Panc1 (cell line): ENCODE results near the gene EPS8L2.

Source experiments
- CTCF ChIP-seq: fragments of 450-650 bp; IDR thresholded peaks from 2 replicates; pipeline ENCODE4 v1.5.1; 2017; ENCODE audit warnings: mild to moderate bottlenecking
- POLR2AphosphoS5 ChIP-seq: IDR thresholded peaks from 2 replicates; pipeline ENCODE4 v1.6.1; 2012; ENCODE audit warnings: mild to moderate bottlenecking, low read depth, low read length, moderate library complexity
- REST ChIP-seq, 2 experiments: IDR thresholded peaks; 2 replicates each; pipeline ENCODE4 v1.6.1; 2011 to 2012; ENCODE audit warnings: low read depth in 2 of 2, control low read depth in 1 of 2, low read length in 1 of 2, mild to moderate bottlenecking in 1 of 2, moderate library complexity in 1 of 2; ENCODE audit not compliant: insufficient read depth in 1 of 2

GRCh38 chr11:708511-708910, 2.5 kb downstream of the EPS8L2 start:
- TF ChIP-seq REST (IDR thresholded peaks at IDR 0.05; ENCODE audit: insufficient read depth in 1 of 2, low read depth in 2 of 2, low read length in 1 of 2) (no peak), POLR2AphosphoS5 (no peak), CTCF (no peak)
